Bronchial epithelial cell (primary cell): Measurements from ENCODE around the gene VAMP1. TPM values are rescaled to one million over a fixed set of nuclear protein-coding genes. Genes with fewer than 3 reads are reported as not detected.
"Not testable (repeated sequence)": the region's sequence is repeated elsewhere in the genome, so short reads cannot be mapped to it uniquely, and the experiment has no call there.

ENCODE experiments used
- DNase-seq: peaks from one replicate; pipeline ENCODE4 v3.0.0-alpha.2; 2010; ENCODE audit warnings: low read depth
- FAIRE-seq: peaks from 2 replicates; lab custom pipeline; 2011; peaks lifted over from hg19 to GRCh38; lab: Jason Lieb, UNC
- H3K27me3 ChIP-seq: 2 replicates; pipeline ENCODE4 v1.5.1; 2011; ENCODE audit warnings: low read length; ENCODE audit not compliant: control insufficient read depth, insufficient read depth
- H3K36me3 ChIP-seq: 2 replicates; pipeline ENCODE4 v1.5.1; 2011; ENCODE audit warnings: low read length; ENCODE audit not compliant: control insufficient read depth, insufficient read depth
- H3K4me3 ChIP-seq: 2 replicates; pipeline ENCODE4 v1.5.1; 2011; ENCODE audit warnings: mild to moderate bottlenecking, low read depth, low read length, control low read depth
- CTCF ChIP-seq: IDR thresholded peaks from 2 replicates; pipeline ENCODE4 v1.5.1; 2011; ENCODE audit warnings: mild to moderate bottlenecking, moderate library complexity, low read length, control low read depth, inconsistent platforms; ENCODE audit not compliant: insufficient read depth, severe bottlenecking
- total RNA-seq: library from RNA; depleted of rRNA; stranded (reverse); fragments of >200 nt; gene quantifications from 2 replicates; pipeline ENCODE4 v1.2.1, GENCODE V29; 2014

Gene VAMP1
- total RNA-seq, 1 donor from 2014 or later = 0.26 TPM

- FAIRE-seq = no peak
- no peak for TF ChIP-seq CTCF
- Histone ChIP-seq H3K4me3 (no peak overlapping the region), H3K27me3 (no peaks in the 10 kb centered on the region), H3K36me3 (no peaks in the 10 kb centered on the region)
- DNase-seq = no peak
Observed at GRCh38 chr12:6432991-6433390, 37.5 kb downstream of the VAMP1 start.

DNA sequence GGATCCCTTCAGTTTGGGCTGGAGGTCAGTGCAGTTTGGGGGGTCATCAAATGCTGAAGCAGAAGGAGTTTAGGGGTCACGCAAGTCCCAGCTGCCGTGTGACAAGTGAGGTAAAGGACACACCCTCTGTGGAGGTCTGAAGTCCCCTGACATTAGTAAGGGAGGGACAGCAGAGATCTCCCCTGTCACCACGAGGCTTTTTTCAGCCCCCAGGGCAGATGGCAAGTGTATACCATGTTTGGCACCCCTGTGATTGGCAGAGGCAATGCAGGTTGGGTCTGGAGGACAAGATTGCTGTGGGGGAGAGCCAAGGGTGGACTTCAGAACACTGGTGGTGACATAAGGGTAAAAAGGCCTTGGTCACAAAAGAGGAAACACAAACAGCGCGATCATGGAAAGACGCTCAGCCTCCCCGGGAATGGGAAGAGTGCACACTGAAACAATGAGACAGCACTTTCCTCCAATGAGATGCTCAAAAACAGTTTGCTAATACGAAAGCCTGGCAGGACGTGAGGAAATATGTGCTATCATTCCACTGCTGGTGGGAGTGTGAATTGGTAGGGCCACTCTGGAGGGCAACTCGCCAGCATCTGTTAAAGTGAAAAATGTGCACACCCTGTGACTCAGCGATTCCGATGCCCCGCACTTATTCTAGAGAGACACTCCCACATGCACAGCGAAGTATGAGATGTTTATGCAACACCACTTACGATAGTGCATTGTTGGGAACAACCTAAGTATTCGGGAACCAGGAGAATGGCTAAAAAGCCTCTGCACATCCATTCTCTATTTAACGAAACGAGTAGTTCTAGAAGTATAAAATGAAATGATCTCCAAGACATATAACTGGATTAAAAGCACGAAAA, 40.1 kb downstream of the VAMP1 start:
- H3K36me3 ChIP-seq = no peaks in the 10 kb centered on the region
- H3K4me3 ChIP-seq = no peak overlapping the region
- no peak for TF ChIP-seq CTCF
- FAIRE-seq = peak; percentile 79
- no peaks in the 10 kb centered on the region for H3K27me3 ChIP-seq
- DNase-seq = peak; percentile 91

GRCh38 chr12:6428326-6428725, 42.2 kb downstream of the VAMP1 start:
- H3K36me3 ChIP-seq = no peaks in the 10 kb centered on the region
- H3K4me3 ChIP-seq = no peak overlapping the region
- FAIRE-seq = no peak
- H3K27me3 ChIP-seq = no peaks in the 10 kb centered on the region
- no peak for DNase-seq
- no peak for TF ChIP-seq CTCF

GRCh38 chr12:6427796-6428195, 42.7 kb downstream of the VAMP1 start:
- FAIRE-seq, DNase-seq: not testable (repeated sequence)

GRCh38 chr12:6426882-6427671, 43.4 kb downstream of the VAMP1 start:
- no peak for DNase-seq
- Histone ChIP-seq H3K27me3 (no peaks in the 10 kb centered on the region), H3K36me3 (no peaks in the 10 kb centered on the region), H3K4me3 (no peak overlapping the region)
- no peak for TF ChIP-seq CTCF
- no peak for FAIRE-seq

More at GRCh38 chr12:6427796-6428195, 42.7 kb downstream of the VAMP1 start:
- H3K27me3 ChIP-seq, H3K4me3 ChIP-seq, H3K36me3 ChIP-seq: not testable (repeated sequence)
